Measurements from ENCODE around the gene DNAAF9. TPM values are rescaled to one million over a fixed set of nuclear protein-coding genes. Genes with fewer than 3 reads are reported as not detected.

Gene DNAAF9
- total and polyA plus RNA-seq, 3 donors from 2014 or later: 22.1 to 36.8 (median 31.6) TPM

GRCh38 chr20:3452136-3452535 lies 44.7 kb upstream of the DNAAF9 start:
- H3K4me1 ChIP-seq: no peaks in the 10 kb centered on the region
- intact Hi-C loops (cut with DNase I; ENCODE audit: low total_unique reads): no loop called here
- no peaks in the 10 kb centered on the region for H3K36me3 ChIP-seq (ENCODE audit: low read depth, missing control alignments)
- H3K27ac ChIP-seq: no peak overlapping the region
- H3K4me3 ChIP-seq: no peak overlapping the region
- no peak for TF ChIP-seq POLR2A (IDR thresholded peaks at IDR 0.05)
- no peaks in the 10 kb centered on the region for H3K9me3 ChIP-seq
- 68 to 70% methylated on average over 2 of the region's 2 CpGs for WGBS, 2 donors
- no peaks in the 10 kb centered on the region for H3K27me3 ChIP-seq
- DNase-seq: no peak

- Histone ChIP-seq H3K27me3 (no peaks in the 10 kb centered on the region), H3K4me1 (no peaks in the 10 kb centered on the region), H3K9me3 (no peaks in the 10 kb centered on the region), H3K36me3 (ENCODE audit: low read depth, missing control alignments) (no peaks in the 10 kb centered on the region), H3K27ac (no peak overlapping the region), H3K4me3 (no peak overlapping the region)
- 79 to 83% methylated on average over 1 of the region's 1 CpG for WGBS, 2 donors
- DNase-seq: no peak
- TF ChIP-seq CTCF (IDR thresholded peaks at IDR 0.05): no peak
- TF ChIP-seq POLR2A (IDR thresholded peaks at IDR 0.05): no peak
- intact Hi-C loops (cut with DNase I; ENCODE audit: low total_unique reads): no loop called here
These were observed 41.9 kb upstream of the DNAAF9 start for GRCh38 chr20:3449319-3449718.

GRCh38 chr20:3447321-3447720 lies 39.9 kb upstream of the DNAAF9 start:
- intact Hi-C loops (cut with DNase I; ENCODE audit: low total_unique reads): no loop called here
- no peaks in the 10 kb centered on the region for H3K27me3 ChIP-seq
- no peaks in the 10 kb centered on the region for H3K36me3 ChIP-seq (ENCODE audit: low read depth, missing control alignments)
- no peaks in the 10 kb centered on the region for H3K4me1 ChIP-seq
- no peak for DNase-seq
- H3K27ac ChIP-seq: no peak overlapping the region
- 84 to 86% methylated on average over 2 of the region's 2 CpGs for WGBS, 2 donors
- TF ChIP-seq POLR2A (IDR thresholded peaks at IDR 0.05): no peak
- no peak for TF ChIP-seq CTCF (IDR thresholded peaks at IDR 0.05)
- H3K4me3 ChIP-seq: no peak overlapping the region
- H3K9me3 ChIP-seq: no peaks in the 10 kb centered on the region

- WGBS, 2 donors: 88 to 92% methylated on average over 8 of the region's 8 CpGs
- DNase-seq: no peak
- Histone ChIP-seq H3K4me3 (no peak overlapping the region), H3K4me1 (no peaks in the 10 kb centered on the region), H3K27ac (no peak overlapping the region), H3K9me3 (no peaks in the 10 kb centered on the region), H3K36me3 (ENCODE audit: low read depth, missing control alignments) (no peaks in the 10 kb centered on the region), H3K27me3 (no peaks in the 10 kb centered on the region)
- intact Hi-C loops (cut with DNase I; ENCODE audit: low total_unique reads): no loop called here
- TF ChIP-seq CTCF (IDR thresholded peaks at IDR 0.05): no peak
- no peak for TF ChIP-seq POLR2A (IDR thresholded peaks at IDR 0.05)
These were observed 39.3 kb upstream of the DNAAF9 start for GRCh38 chr20:3446779-3447178.

- Histone ChIP-seq H3K36me3 (ENCODE audit: low read depth, missing control alignments) (no peaks in the 10 kb centered on the region), H3K4me1 (no peaks in the 10 kb centered on the region), H3K27ac (no peak overlapping the region), H3K27me3 (no peaks in the 10 kb centered on the region), H3K9me3 (no peaks in the 10 kb centered on the region), H3K4me3 (no peak overlapping the region)
- no peak for DNase-seq
- no peak for TF ChIP-seq CTCF (IDR thresholded peaks at IDR 0.05)
- TF ChIP-seq POLR2A (IDR thresholded peaks at IDR 0.05): no peak
- WGBS, 2 donors: 88 to 94% methylated on average over 2 of the region's 2 CpGs
- intact Hi-C loops (cut with DNase I; ENCODE audit: low total_unique reads): no loop called here
These were observed 29.6 kb upstream of the DNAAF9 start for GRCh38 chr20:3436864-3437574.

Measured in testis (tissue), 3 donors.